HG02885 (cell line): ENCODE results near the gene FEM1B.

Experiments used
- ATAC-seq: cut with Tn5 transposase; IDR thresholded peaks from one replicate; pipeline ENCODE4 v1.9.1; 2021; ENCODE audit warnings: mild to moderate bottlenecking; ENCODE audit not compliant: unreplicated experiment, poor library complexity

FEM1B gene

GRCh38 chr15:68303134-68303533, 25.6 kb downstream of the FEM1B start:
- ATAC-seq: no peak

- no peak for ATAC-seq
These were observed 26.3 kb downstream of the FEM1B start for GRCh38 chr15:68303560-68304436.

GRCh38 chr15:68304589-68305337, 27.2 kb downstream of the FEM1B start:
- ATAC-seq: no peak

- no peak for ATAC-seq
These were observed 27.9 kb downstream of the FEM1B start for GRCh38 chr15:68305420-68305871.

DNA sequence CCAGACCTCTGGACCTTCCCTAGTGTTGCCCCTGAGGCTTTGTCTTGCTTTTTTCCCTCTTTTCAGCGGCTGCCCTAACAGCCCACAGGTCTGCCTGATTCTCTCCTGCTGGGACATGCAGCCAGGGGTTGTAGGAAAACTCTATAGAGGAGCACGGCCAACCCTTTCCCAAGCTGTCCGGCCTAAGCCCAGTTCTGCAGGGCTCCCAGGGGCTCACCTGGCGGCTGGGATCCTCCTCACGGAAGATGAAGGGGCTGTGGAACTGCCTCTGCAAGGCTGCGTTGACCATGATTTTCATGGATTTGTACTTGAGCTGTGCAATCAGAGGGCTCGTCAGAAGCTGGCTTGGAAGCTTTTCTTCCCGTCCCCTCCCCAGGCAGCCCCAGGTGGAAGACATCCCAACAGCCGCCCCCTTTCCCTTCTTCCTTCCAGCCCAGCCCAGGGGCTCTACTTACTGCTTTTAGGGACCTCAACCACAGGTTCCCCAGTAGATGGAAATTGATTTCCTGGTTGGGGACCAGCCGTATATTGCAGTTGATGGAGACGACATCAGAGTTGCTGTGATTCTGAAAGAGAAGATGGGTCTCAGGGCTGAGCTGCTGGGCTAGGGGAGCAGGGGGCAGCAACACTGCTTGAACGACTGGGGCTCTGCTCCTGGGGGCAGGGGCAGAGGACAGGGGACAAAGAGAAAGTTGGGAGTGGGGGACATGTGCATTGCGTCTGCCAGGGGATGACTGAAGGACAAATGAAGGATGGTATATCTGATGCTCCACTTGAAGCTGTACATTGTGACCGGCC, 29.8 kb downstream of the FEM1B start:
- ATAC-seq: no peak

- no peak for ATAC-seq
These were observed 31.5 kb downstream of the FEM1B start for GRCh38 chr15:68309024-68309423.

- no peak for ATAC-seq
These were observed 32.7 kb downstream of the FEM1B start for GRCh38 chr15:68310178-68310803.

DNA sequence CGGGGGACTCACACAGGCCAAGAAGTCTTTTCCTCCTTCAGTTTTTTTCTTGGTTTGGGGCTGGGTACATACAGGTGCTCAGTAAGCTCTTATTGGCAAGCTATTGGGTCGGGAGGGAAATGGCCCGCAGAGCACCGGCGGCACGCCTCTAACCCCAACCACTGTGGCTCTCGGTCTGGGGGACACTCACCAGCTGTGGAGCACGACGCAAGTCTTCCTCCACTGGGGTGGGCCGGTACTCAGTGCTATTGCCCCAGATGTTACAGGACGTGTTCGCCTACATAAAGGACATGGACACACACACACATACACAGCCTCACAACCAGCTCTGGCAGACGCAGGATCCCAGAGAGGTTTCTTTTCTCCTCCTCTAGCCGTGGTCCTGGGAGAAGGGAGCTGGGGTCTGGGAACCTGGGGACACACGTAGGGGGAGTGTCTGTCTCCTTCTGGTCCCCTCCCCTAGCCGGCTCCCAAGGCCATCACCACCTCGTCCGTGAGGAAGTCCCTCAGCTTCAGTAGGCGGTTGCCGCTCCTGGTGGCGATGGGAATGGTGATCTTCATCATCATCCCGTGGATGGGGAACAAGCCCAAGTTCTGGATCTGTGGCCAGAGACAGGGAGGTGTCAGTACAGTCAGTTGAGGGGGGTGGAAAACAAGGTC, 33.4 kb downstream of the FEM1B start:
- no peak for ATAC-seq

DNA sequence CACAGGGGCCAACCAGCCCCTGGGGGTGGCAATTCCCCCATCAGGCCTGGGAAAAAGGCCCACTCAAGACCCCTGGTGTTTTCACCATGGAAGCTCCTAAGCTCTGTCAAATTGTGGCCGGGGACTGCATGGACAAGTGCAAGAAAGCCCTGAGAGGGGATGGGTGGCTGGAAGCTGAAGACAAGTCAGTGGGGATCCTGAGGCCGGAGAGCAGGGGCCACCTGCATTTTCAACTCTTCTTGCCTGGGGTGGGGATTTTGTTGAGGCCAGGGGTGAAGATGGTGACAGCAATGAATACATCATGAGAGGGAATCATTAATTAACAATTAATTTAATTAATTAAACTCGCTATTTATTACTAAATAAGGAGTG, 33.9 kb downstream of the FEM1B start:
- no peak for ATAC-seq

GRCh38 chr15:68311859-68312557, 34.5 kb downstream of the FEM1B start:
- ATAC-seq: no peak

GRCh38 chr15:68312701-68313204, 35.2 kb downstream of the FEM1B start:
- ATAC-seq: no peak

- no peak for ATAC-seq
These were observed 36.2 kb downstream of the FEM1B start for GRCh38 chr15:68313501-68314410.

- ATAC-seq: no peak
These were observed 37.0 kb downstream of the FEM1B start for GRCh38 chr15:68314563-68314962.

- ATAC-seq: no peak
These were observed 37.5 kb downstream of the FEM1B start for GRCh38 chr15:68315035-68315434.

GRCh38 chr15:68315495-68316031, 38.0 kb downstream of the FEM1B start:
- no peak for ATAC-seq

DNA sequence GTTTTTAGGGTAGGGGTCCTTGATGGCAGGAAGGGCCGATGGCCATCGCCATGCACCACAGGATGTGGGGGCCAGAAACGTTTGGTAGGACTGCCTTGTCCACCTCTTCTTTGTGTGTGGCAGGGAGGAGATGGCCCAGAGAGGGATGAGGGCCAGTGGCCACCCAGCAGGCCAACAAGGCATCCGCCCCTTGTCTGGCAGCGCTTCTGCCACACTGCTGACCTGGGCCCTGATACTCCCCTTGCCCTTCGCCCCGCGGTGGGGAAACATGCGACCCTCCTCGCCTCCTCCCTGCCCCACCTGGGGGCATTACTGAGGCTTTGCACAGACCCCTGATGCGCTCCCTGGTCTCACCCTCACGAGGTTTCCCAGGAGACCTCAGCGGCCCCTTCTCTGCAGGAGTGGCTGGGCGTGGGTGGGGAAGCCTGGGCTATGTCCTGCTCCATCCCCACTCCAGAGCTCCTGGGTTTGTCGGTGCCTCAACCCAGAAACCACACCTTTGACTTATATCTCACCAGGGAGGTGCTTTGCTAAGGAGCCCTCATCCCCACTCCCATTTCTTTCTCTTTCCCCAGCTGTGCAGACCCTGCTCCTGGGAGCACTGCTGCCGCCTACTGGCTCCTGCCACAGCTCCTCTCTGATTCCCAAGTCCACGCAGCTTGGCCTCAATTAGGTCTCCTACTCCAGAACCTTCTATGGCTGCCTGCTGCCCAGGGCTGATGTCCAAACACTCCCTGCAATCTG, 38.7 kb downstream of the FEM1B start:
- no peak for ATAC-seq
